B cell (primary cell): ENCODE data around the gene CD80. TPM values are rescaled to one million over a fixed set of nuclear protein-coding genes. Genes with fewer than 3 reads are reported as not detected.

Source experiments
- ATAC-seq: fragments of 200-7000 bp; cut with Tn5 transposase; one replicate; pipeline ENCODE4 v1.10.0; 2021; ENCODE audit warnings: low read depth, mild to moderate bottlenecking, moderate number of reproducible peaks, moderate library complexity
- CTCF ChIA-PET: fragments of 350-600 bp; sonication (Branson Sonifier 250); formaldehyde crosslinking; loops from one replicate; lab custom pipeline; 2021; ENCODE audit warnings: antibody characterized with exemption, inconsistent platforms; lab: Charles Lee
- POLR2A ChIA-PET: fragments of 350-600 bp; sonication (Branson Sonifier 250); formaldehyde crosslinking; loops from one replicate; lab custom pipeline; 2021; ENCODE audit warnings: antibody characterized with exemption; lab: Charles Lee
- DNase-seq: peaks from one replicate; pipeline ENCODE4 v3.0.0; 2013
- H2AFZ ChIP-seq: 2 replicates; pipeline ENCODE4 v1.6.1; 2012; ENCODE audit warnings: mild to moderate bottlenecking, low read depth, low read length; ENCODE audit not compliant: insufficient read depth, poor library complexity, severe bottlenecking
- H3K27ac ChIP-seq, 2 donors: 1 replicate in 1 of 2; 2 replicates in 1 of 2; pipeline ENCODE4 v1.5.1; 2012 to 2013; ENCODE audit warnings: low read length in 2 of 2, mild to moderate bottlenecking in 2 of 2, moderate library complexity in 1 of 2
- H3K27me3 ChIP-seq, 4 experiments: fragments of 200-600 bp in 1 of 4; sonication (generic) in 1 of 4; replicated peaks in 1 of 4; 1 replicate in 2 of 4; 2 replicates in 2 of 4; pipeline versions ENCODE4 v1.6.1 to v1.7.0; 2013 to 2016; ENCODE audit warnings: low read length in 3 of 4, mild to moderate bottlenecking in 2 of 4, mixed read lengths in 1 of 4, moderate library complexity in 1 of 4; ENCODE audit not compliant: insufficient read depth in 4 of 4, control insufficient read depth in 3 of 4; ENCODE audit errors: control extremely low read depth in 1 of 4
- H3K36me3 ChIP-seq, 2 experiments: replicated peaks in 1 of 2; 1 replicate in 1 of 2; 2 replicates in 1 of 2; pipeline versions ENCODE4 v1.6.1 to v1.7.1; 2013; ENCODE audit warnings: low read length in 1 of 2; ENCODE audit not compliant: insufficient read depth in 2 of 2, control insufficient read depth in 1 of 2; ENCODE audit errors: control extremely low read depth in 1 of 2, extremely low read depth in 1 of 2
- H3K4me1 ChIP-seq, 2 donors: fragments of 200-600 bp in 1 of 2; sonication (generic) in 1 of 2; 1 replicate in 1 of 2; 2 replicates in 1 of 2; pipeline versions ENCODE4 v1.5.1 to v1.6.1; 2013 to 2017; ENCODE audit warnings: low read length in 2 of 2; ENCODE audit not compliant: control insufficient read depth in 2 of 2, insufficient read depth in 2 of 2
- H3K4me2 ChIP-seq: replicated peaks from 2 replicates; pipeline ENCODE3; 2012; ENCODE audit warnings: mild to moderate bottlenecking, low read depth, low read length; ENCODE audit not compliant: poor library complexity, severe bottlenecking
- H3K4me3 ChIP-seq, 5 experiments: fragments of 200-600 bp in 1 of 5; sonication (generic) in 1 of 5; 1 replicate in 3 of 5; 2 replicates in 2 of 5; pipeline versions ENCODE4 v1.5.1 to v1.7.0; 2011 to 2016; ENCODE audit warnings: low read length in 4 of 5, mild to moderate bottlenecking in 4 of 5, low read depth in 2 of 5, control low read depth in 1 of 5, moderate library complexity in 1 of 5; ENCODE audit not compliant: insufficient read depth in 1 of 5; ENCODE audit errors: control extremely low read depth in 1 of 5, extremely low read depth in 1 of 5
- H3K79me2 ChIP-seq: fragments of 200-600 bp; sonication (generic); one replicate; pipeline ENCODE4 v1.6.0; 2016; ENCODE audit warnings: low read length; ENCODE audit not compliant: control insufficient read depth, insufficient read depth
- H3K9ac ChIP-seq: fragments of 200-600 bp; sonication (generic); 2 replicates; pipeline ENCODE4 v1.6.1; 2017; ENCODE audit warnings: mild to moderate bottlenecking, low read length, moderate library complexity
- H3K9me3 ChIP-seq, 3 donors: one replicate each; pipeline versions ENCODE4 v1.6.1 to v1.7.1; 2013; ENCODE audit warnings: low read length in 2 of 3; ENCODE audit not compliant: control insufficient read depth in 2 of 3, insufficient read depth in 1 of 3; ENCODE audit errors: control extremely low read depth in 1 of 3
- H4K20me1 ChIP-seq: 2 replicates; pipeline ENCODE4 v1.6.0; 2012; ENCODE audit warnings: mild to moderate bottlenecking, low read length; ENCODE audit not compliant: insufficient read depth, control insufficient read depth, poor library complexity, severe bottlenecking
- H3K27ac Mint-ChIP-seq: one replicate; pipeline ENCODE4 v1.8.0; 2021; ENCODE audit warnings: mixed read lengths
- H3K27me3 Mint-ChIP-seq: one replicate; pipeline ENCODE4 v1.8.0; 2021; ENCODE audit warnings: mixed read lengths
- H3K4me1 Mint-ChIP-seq: one replicate; pipeline ENCODE4 v1.8.0; 2021; ENCODE audit warnings: mixed read lengths
- H3K4me3 Mint-ChIP-seq: one replicate; pipeline ENCODE4 v1.8.0; 2021; ENCODE audit warnings: mixed read lengths
- H3K9me3 Mint-ChIP-seq: one replicate; pipeline ENCODE4 v1.8.0; 2022; ENCODE audit warnings: mixed read lengths; ENCODE audit not compliant: insufficient read depth
- CTCF ChIP-seq: fragments of 200-600 bp; IDR thresholded peaks from one replicate; pipeline ENCODE4 v1.8.0; 2022; ENCODE audit warnings: antibody characterized with exemption, mild to moderate bottlenecking
- EZH2 ChIP-seq: IDR thresholded peaks from 2 replicates; pipeline ENCODE4 v1.6.1; 2012; ENCODE audit warnings: borderline replicate concordance, low read depth, mild to moderate bottlenecking, moderate library complexity, low read length; ENCODE audit not compliant: insufficient read depth, poor library complexity, severe bottlenecking
- WGBS: methylation state at CpG from one replicate; pipeline ENCODE4 v1.1.5; 2013; ENCODE audit warnings: missing lambda C conversion rate; ENCODE audit not compliant: insufficient coverage; 5-methylcytosine and 5-hydroxymethylcytosine counted together
- intact Hi-C: fragments of 100-400 bp; cut with micrococcal nuclease; formaldehyde crosslinking; loops from one replicate; pipeline ENCODE4 v1.10.0; 2022
- polyA plus RNA-seq: library from polyadenylated mRNA; depleted of rRNA; stranded (reverse); fragments of >200 nt; gene quantifications from 2 replicates; pipeline ENCODE4 v1.2.3, GENCODE V29; 2012
- total RNA-seq, 2 donors: library from RNA; stranded (reverse); fragments of 120-200 nt in 1 of 2; gene quantifications; 1 replicate in 1 of 2; 2 replicates in 1 of 2; pipeline versions ENCODE4 v1.2.3 to v1.2.4, GENCODE V29; 2013 to 2022

Gene CD80
- total and polyA plus RNA-seq, 2 donors (not counting 1 experiment from before 2014, with no cell fraction given): 15.0 to 26.5 TPM

DNA sequence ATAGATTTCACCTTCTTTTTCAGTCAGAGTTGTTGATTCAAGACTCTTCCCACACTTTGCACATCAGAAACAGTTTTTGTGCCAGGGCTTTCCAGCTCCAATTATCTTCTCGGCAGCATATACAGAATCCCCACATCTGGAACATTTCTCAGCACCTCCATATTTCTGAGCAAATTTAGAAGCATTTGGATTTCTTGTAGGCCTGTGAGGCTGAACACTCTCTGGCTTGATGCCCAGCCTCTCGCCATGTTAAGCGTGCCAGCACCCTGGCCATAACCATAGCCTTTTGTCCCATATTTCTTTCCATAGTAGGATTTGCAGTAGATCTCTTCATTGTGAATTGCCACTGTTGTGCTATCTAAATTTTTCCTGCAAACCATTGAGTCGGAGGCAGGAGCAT, 28.3 kb downstream of the CD80 start:
- POLR2A ChIA-PET: no interaction called here

GRCh38 chr3:119530456-119530855, 29.0 kb downstream of the CD80 start:
- H3K4me2 ChIP-seq: no peak overlapping the region
- Mint-ChIP-seq H3K4me1 (peaks cover 9% of the 10 kb centered on the region), H3K27ac (no peak overlapping the region), H3K4me3 (no peak overlapping the region), H3K9me3 (no peaks in the 10 kb centered on the region), H3K27me3 (no peaks in the 10 kb centered on the region)
- whole genome bisulfite sequencing: 100% methylated on average over 1 of the region's 2 CpGs
- no peaks in the 10 kb centered on the region for H3K9me3 ChIP-seq
- DNase-seq: no peak
- no peak overlapping the region for H3K4me3 ChIP-seq
- no peak overlapping the region for H3K27ac ChIP-seq
- H2AFZ ChIP-seq: no peak overlapping the region
- POLR2A ChIA-PET: no interaction called here
- no peaks in the 10 kb centered on the region for H4K20me1 ChIP-seq
- H3K27me3 ChIP-seq: no peaks in the 10 kb centered on the region
- CTCF ChIA-PET: interaction anchor here (1.0 kb wide), 1 partner anchor 22 kb away, joined by 3 read pairs; no protein-coding TSS in a partner anchor
- intact Hi-C loops: no loop called here
- H3K4me1 ChIP-seq: no peaks in the 10 kb centered on the region
- no peak overlapping the region for H3K9ac ChIP-seq
- ATAC-seq: no peak
- H3K79me2 ChIP-seq: no peaks in the 10 kb centered on the region
- H3K36me3 ChIP-seq: peaks cover under 1 to 26% of the 10 kb centered on the region in 2 experiments
- TF ChIP-seq CTCF (no peak), EZH2 (no peak)

More for the DNA sequence above, 28.3 kb downstream of the CD80 start:
- Histone ChIP-seq H4K20me1 (no peaks in the 10 kb centered on the region), H3K36me3 (peaks cover 0 to 24% of the 10 kb centered on the region in 2 experiments), H3K9ac (no peak overlapping the region), H3K27me3 (no peaks in the 10 kb centered on the region), H3K4me1 (no peaks in the 10 kb centered on the region), H3K79me2 (no peaks in the 10 kb centered on the region), H3K9me3 (no peaks in the 10 kb centered on the region), H2AFZ (no peak overlapping the region), H3K27ac (no peak overlapping the region), H3K4me2 (no peak overlapping the region), H3K4me3 (no peak overlapping the region)
- Mint-ChIP-seq H3K27me3 (no peaks in the 10 kb centered on the region), H3K9me3 (no peaks in the 10 kb centered on the region), H3K27ac (peak overlapping the region; percentile 3), H3K4me1 (peaks cover 9% of the 10 kb centered on the region), H3K4me3 (no peak overlapping the region)
- no peak for ATAC-seq
- no peak for DNase-seq
- CTCF ChIA-PET: interaction anchor here (1.0 kb wide), 1 partner anchor 21 kb away, joined by 3 read pairs; no protein-coding TSS in a partner anchor
- intact Hi-C loops: no loop called here
- TF ChIP-seq EZH2: no peak
- TF ChIP-seq CTCF: no peak
- no CpG with 5 or more reads among the region's 4 CpGs for WGBS
